HG03354 (cell line): ENCODE data around the gene HIGD1A.

ENCODE experiments used
- ATAC-seq: cut with Tn5 transposase; IDR thresholded peaks from one replicate; pipeline ENCODE4 v1.9.1; 2021; ENCODE audit warnings: mild to moderate bottlenecking; ENCODE audit not compliant: unreplicated experiment, poor library complexity, severe bottlenecking

The HIGD1A gene

DNA sequence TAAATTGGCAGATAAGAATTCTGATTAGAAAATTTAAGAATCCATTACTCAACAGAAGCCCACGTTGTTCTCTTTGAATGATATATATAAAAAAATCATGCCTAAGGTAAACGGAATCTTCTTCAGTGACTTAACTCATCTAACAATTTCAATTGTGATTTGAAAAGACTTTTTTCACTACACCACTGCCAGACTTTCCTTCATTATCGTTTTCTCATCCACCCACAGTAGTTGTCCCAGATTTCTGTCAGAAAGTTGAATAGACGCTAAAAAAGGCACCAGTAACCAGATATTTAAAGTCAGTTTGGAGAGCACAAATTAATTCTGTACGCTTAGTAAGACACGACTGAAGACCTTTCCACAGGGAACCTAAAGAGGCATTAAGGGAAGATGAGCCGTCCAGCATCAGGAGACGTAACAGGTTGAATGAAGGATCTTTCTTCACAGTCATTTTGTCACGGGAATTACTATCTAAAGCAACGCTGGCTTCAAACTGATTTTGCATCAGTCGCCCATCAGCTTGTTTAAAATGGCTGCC lies 1.3 kb downstream of the HIGD1A start:
- ATAC-seq, result no peak

DNA sequence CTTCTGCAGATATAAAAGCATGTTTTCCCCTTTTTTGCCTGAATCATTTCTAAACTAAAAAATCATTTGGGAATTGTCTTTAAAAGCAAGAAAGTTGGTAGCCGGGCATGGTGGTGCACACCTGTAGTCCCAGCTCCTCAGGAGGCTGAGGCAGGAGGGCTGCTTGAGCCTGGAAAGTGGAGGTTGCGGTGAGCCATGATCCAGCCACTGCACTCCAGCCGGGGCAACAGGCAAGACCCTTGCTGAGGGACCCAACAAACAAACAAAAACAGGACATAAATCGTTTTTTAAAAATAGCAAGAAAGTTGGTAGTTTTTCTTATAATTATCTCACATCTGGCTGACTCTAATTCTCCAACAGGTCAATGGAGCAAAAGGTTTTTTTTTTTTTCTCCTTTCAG lies 2.5 kb downstream of the HIGD1A start:
- no peak for ATAC-seq

DNA sequence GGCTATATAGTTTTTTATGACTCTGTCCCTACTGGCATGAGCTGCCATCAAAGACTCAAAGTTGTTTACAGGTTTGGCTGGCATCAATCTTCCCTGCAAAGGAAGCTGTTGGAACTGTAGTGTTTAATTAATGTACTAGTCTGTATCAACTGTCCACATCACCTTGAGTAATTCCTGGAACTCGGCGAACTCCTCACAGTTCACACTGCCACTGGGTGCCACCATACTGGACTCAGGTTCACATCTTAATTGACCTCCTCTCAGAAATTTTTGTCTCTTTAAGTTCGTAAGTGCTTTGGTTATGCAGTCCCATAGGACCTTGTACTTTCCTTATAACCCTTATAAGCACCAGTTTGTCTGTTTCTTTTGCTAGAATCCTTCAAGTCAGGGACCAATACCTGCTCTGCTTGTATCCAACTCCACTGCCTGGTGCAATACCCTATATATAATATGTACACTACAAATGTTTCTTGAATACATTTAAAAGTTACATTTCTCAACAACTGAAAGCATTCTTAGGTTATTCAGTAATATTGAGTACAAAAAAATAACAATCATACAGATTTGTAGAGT lies 3.2 kb downstream of the HIGD1A start:
- no peak for ATAC-seq

DNA sequence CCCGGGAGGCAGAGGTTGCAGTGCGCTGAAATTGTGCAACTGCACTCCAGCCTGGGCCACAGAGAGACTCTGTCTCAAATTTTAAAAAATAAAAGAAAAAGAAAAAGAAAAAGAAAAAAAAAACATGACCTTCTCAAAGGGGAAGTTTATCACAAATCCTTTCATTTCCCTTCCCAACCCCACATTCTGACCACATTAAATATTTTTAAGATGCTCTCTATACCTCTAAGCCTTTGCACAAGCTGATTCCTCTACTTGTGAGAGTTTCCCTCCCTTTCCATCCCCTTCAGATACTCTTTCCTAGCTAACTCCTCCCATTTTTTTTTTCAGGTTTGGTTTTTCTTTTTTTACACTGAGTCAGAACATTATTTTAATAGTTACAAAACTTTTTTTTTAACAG lies 4.0 kb downstream of the HIGD1A start:
- no peak for ATAC-seq

DNA sequence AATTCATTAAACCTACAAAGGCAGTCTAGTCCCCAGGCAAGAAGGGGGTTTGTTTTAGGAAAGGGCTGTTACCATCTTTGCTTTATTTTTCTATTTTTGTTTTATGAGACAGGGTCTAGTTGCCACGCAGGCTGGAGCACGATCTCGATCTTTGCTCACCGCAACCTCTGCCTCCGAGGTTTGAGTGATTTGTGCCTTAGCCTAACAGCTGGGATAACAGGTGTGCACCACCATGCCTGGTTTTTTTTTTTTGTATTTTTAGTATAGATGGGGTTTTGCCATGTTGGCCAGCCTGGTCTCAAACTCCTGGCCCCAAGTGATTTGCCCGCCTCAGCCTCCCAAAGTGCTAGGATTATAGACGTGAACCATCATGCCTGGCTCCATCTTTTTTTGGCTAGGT lies 4.9 kb downstream of the HIGD1A start:
- ATAC-seq, result no peak

DNA sequence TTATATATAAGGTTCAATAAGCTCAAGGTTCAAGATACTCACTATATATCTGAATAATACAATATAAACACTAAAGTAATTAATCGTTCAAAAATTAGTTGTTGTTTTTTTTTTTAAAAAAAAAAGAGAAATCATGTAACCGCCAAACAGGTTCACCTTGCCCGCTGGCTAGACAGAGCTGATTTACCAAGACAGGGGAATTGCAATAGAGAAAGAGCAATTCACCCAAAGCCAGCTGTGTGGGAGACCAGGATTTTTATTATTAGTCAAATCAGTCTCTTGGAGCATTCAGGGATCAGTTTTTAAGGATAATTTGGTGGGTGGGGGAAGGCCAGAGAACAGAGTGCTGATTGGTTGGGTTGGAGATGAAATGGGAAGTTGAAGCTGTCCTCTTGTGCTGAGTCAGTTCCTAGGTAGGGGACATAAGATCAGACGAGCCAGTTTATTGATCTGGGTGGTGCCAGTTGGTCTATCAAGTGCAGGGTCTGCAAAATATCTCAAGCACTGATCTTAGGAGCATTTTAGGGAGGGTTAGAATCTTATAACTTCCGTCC lies 7.9 kb downstream of the HIGD1A start:
- ATAC-seq, result no peak

DNA sequence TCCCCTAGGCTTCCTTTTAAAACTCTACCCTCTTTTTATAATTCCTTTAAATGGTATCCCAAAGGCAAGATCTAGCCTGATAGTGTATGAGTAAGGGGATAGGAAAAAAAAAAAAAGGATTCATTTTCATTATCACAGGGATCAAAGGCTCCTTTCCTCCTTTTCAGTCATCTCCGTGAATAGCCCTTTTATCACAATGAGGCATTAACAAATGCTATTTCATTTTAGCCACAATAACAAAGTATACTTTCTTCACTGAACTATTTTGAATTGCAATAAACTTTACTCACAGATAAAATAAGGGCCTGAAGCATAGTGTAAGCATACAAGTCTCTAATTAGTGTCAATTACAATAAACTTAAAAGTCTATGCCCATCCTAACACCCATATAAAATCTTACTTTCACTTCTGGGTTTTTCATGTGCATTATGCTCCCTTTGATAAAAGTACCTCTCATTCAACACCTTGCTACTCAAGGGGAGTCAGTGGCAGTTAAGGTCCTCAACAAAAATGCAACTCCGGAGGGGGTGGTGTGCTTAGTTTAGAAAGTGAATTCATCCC lies 8.6 kb downstream of the HIGD1A start:
- no peak for ATAC-seq

DNA sequence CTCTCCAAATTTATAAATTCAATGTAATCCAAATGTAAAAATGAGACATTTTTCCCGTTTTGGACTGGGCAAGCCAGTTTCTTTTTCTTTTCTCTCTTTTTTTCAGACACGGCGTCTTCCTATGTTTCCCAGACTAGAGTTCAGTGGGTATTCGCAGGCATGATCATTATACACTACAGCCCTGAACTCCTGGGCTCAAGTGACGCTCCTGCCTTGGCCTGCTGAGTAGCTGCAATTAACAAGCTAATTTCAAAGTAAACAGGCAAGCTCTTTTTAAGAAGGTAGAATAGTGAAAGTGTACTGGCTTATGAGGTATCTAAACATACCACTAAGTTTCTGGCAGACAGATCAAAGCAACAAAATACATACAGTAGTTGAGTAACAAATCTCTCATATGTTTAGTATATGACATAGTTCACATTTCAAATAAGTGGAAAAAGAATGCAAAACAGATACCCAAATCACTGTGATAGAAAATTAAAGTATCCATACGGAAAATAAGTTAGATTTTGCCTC lies 13.5 kb downstream of the HIGD1A start:
- ATAC-seq, result no peak

DNA sequence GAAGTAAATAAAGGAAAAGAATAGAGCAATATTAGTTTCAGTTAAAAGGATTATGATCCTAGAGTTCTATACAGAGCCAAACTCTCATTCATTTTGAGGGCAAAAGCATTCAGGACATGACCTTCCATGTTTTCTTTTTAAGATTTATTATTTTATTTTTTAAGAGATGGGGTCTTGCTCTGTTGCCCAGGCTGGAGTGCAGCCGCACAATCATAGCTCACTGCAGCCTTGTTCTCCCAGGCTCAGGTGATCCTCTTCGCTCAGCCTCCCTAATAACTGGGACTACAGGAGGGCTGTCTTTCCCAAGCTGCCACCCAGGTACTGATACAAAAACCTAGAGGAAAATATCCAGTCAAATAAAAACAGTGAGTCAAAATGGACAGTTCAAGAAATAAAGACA lies 17.7 kb downstream of the HIGD1A start:
- no peak for ATAC-seq

DNA sequence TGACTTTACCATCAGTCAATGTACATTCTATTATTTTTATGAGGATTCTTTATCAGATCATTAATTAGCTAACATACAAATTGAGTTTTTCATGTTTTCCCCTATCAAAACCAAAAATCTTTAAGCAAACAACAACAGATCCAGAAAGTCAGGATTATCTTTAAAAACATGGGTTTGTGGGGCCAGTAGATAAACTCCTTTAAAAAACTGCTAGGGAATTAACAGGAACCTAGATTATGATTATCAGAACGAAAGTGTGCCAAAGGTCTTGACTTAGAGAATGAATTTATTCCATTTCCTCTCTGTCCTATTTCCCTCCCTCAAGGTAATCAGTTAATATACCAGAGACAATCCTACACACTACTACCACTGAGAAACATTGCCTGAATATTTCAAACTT lies 18.1 kb downstream of the HIGD1A start:
- ATAC-seq, result no peak

DNA sequence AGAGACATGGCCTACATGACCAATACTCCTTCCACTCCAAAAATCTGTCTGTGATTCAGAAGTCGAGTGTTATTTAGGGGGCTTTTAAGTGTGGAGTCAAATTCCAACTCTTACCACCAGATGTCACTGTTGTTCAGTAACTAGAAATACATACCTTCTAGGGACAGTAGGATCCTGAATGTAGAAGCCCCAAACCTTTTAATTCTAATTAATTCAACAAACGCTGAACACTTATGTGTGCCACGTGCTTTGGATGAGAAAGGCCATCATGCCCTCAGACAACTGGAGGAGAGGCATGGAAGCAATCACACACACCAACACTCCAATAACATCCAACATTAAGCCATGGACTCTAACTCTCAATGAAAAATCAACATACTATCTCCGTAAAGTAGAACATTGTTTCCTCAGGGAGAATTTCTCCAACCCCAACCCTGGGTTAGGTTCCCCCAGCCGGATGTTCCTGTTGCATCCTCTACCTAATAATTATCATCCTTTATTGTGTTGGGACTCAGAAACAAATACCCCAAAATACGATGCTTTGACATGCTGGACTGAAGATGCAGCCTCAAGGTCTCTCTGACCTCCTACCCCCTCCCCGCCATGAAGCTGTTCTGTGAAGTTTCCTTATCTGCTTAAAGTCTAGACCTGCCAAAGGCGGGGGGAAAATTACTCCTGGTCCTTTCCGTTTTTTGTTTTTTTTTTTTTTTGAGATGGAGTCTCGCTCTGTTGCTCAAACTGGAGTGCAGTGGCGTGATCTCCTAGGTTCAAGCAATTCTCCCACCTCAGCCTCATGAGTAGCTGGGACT lies 23.2 kb downstream of the HIGD1A start:
- peak; percentile 69 for ATAC-seq

DNA sequence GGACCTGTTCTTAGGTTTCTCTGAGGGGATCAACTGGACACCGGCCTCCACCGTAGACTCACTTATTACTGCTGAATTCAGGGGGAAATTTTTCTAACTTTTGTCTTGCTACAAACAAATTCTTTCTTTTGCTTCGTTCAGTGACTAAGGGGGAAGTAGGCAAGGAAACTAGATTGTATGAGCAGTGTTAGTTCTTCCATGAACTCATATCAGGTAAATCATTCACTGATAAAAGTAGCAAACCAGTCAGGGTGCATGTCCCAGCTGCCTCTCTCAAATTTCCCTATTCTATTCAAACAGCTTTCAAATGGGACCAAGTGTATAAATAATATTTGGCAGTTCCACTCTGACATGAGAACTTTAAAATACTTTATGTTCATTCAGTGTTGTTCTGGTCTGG lies 23.9 kb downstream of the HIGD1A start:
- ATAC-seq, result no peak

DNA sequence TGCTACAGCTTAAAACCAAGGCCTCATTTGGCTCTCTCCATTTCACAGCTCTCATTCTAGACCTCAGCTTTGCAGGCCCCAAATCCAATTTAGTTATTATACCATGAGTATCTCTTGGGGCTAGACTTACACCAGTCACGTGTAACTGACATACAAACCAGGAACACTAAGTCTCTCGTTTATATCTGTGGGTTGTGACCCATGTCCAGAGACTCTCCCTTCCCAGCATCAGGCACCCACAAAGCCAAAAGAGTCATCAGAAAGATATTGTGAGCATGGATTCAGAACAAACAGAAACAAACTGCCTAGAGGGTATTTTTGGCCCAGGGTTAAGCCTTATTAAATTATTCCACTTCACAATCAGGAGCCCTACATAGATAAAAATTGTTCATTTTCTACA lies 25.6 kb downstream of the HIGD1A start:
- no peak for ATAC-seq

DNA sequence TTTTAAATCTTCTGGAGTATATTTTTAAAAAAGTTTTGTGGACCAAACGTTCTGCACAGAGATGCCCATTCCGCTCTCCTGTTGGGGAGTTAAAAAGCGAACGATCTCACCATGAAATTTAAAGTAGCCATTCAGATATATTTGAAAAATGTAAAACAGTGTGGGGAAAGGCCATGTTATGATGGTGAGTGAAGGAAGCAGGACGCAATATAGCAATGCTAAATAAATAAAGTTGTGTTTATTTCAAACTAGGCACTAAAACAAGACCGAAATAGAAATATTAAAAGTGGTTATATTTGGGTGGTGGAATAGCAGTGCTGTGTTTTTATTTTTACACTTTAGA lies 30.9 kb downstream of the HIGD1A start:
- ATAC-seq, result peak; percentile 6

DNA sequence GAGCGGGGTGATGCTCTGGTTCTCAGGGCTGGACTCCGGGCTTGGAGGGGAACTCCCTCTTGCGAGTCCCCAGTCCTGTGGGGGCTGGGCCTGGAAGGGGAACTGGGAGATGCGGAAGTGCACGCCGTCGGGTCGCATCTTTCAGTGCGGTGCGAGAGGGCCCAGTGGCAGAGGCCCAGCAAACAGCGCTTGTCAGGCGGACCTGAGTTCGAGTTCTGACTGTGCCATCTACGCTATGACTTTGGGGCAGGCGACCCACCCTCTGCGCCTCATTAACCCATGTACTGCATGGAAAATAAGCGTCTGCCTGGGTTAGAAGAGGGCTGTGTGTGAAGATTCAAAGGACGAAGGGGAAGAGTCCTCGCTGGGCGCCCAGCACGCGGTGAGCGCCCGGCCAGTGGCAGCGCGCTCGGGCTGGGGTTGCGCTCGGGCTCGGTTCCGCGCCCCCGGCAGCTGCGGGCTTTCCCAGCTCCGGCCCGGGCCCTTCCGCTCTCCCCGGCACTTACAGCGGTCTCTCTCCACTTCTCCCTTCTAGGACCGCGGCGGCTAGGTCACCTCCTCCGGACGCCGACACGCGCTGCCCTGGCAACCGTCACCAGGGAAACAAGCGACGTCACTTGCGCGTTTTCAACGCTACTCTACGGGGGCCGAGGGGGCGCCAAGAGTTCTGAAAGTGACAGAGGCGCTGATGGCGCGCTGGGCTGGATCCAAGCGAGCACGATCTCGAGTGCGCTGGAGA lies 31.5 kb downstream of the HIGD1A start, which contains the start of gene CCDC13:
Gene CCDC13, minus strand, starts transcription at position 584 of the 739 bp plus-strand sequence. CDS start 14,908 bp downstream, outside the sequence.
- ATAC-seq, result peak; percentile 99

DNA sequence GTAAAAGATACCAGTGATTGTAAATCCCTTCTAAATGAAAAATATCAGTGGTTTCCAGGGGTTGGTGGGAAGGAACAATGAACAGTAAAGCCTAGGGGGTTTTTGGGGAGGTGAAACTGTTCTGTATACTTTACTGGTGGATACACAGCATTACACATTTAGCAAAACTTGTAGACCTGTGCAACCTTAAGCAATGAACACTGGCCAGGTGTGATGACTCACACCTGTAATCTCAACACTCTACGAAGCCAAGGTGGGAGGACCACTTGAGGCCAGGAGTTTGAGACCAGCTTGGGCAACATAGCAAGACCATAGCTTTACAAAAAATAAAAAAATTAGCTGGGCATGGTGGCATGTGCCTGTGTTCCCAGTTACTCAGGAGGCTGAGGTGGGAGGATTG lies 33.0 kb downstream of the HIGD1A start:
- ATAC-seq, result no peak

DNA sequence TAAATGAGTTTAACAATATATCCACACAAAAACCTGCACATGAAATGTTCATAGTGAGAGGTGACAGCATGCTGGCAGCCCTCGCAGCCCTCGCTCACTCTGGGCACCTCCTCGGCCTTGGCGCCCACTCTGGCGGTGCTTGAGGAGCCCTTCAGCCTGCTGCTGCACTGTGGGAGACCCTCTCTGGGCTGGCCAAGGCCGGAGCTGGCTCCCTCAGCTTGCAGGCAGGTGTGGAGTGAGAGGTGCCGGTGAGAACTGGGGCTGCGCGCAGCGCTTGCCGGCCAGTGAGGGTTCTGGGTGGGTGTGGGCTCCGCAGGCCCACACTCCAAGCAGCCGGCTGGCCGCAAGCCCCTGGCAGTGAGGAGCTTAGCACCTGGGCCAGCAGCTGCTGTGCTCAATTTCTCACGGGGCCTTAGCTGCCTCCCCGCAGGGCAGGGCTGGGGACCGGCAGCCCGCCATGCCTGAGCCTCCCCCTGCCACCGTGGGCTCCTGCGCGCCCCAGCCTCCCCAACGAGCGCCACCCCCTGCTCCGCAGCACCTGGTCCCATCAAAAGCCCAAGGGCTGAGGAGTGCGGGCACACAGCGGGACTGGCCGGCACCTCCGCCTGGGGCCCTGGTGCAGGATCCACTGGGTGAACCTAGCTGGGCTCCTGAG lies 34.7 kb downstream of the HIGD1A start:
- ATAC-seq, result no peak

DNA sequence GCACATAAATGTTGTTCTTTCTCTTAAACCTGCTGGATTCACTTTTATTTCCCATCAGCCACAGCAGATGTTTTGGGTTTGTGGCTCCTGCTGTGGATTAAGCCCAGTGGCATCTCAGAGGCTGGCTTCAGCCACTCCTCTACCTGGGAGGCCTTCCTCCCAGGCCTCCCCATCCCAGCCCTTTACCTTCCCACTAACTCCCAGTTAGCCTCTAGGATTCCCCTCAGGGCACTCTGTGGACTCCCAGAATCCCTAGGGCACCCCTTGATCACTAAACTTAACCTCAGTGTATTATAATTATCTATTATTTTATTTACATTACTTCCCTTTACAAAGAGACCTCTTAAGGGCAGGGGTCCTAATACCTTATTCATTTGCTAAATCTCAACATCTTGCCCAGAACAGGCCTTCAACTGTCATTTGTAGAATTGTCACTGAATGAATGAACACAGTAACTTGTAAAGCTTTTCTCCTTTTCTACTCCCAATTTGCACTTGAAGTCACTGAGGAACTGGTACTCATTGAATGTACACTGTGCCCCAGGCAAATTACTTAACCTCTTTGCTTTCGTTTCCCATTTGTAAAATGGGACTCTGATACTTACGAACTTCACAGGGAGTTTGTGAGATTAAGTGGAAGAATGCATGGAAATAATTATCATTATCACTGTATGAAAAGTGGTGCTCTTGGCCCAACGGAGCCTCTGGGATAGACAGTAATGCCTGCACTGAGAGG lies 39.6 kb downstream of the HIGD1A start:
- ATAC-seq, result no peak

DNA sequence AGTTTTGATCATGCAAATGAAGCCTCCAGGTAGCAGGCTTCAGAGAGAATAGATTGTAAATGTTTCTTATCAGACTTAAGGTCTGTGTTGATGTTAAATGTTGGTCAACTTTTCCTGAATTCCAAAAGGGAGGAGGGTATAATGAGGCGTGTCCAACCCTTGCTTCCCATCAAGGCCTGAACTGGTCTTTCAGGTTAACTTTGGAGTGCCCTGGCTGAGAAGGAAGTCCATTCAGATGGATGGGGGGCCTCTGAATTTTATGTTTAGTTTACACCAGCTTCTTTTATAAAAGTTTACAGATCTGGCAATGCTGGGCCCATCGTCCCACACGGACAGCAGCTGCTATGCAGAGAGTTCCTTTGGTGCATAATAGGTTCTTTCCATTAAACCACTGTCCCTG lies 40.2 kb downstream of the HIGD1A start:
- no peak for ATAC-seq
